Kidney epithelial cell (primary cell): ENCODE measurements around the gene RPL41. TPM values are rescaled to one million over a fixed set of nuclear protein-coding genes. Genes with fewer than 3 reads are reported as not detected.

Source experiments
- DNase-seq: peaks from one replicate; pipeline ENCODE4 v3.0.0-alpha.2; 2010; ENCODE audit warnings: low read depth
- H3K27me3 ChIP-seq: 2 replicates; pipeline ENCODE4 v1.6.0; 2011; ENCODE audit warnings: low read length; ENCODE audit not compliant: control insufficient read depth, insufficient read depth
- H3K36me3 ChIP-seq: 2 replicates; pipeline ENCODE4 v1.5.1; 2011; ENCODE audit warnings: low read length; ENCODE audit not compliant: control insufficient read depth, insufficient read depth
- H3K4me3 ChIP-seq: 2 replicates; pipeline ENCODE4 v1.5.1; 2011; ENCODE audit warnings: low read depth, mild to moderate bottlenecking, control low read depth, low read length
- CTCF ChIP-seq: IDR thresholded peaks from 2 replicates; pipeline ENCODE4 v1.5.1; 2011; ENCODE audit warnings: mild to moderate bottlenecking, moderate library complexity, low read length, control low read depth, inconsistent platforms; ENCODE audit not compliant: insufficient read depth, poor library complexity, severe bottlenecking
- total RNA-seq: library from RNA; depleted of rRNA; stranded (reverse); fragments of >200 nt; gene quantifications from 2 replicates; pipeline ENCODE4 v1.2.3, GENCODE V29; 2015

RPL41 gene
- total RNA-seq, 1 donor from 2014 or later: 2,735 TPM

- Histone ChIP-seq H3K36me3 (peaks cover 4% of the 10 kb centered on the region), H3K27me3 (no peaks in the 10 kb centered on the region), H3K4me3 (no peak overlapping the region)
- TF ChIP-seq CTCF: no peak
- no peak for DNase-seq
These were observed 21.6 kb downstream of the RPL41 start for GRCh38 chr12:56137853-56138571.

GRCh38 chr12:56141946-56142784 is 25.7 kb downstream of the RPL41 start:
- peaks cover 7% of the 10 kb centered on the region for H3K36me3 ChIP-seq
- no peaks in the 10 kb centered on the region for H3K27me3 ChIP-seq
- DNase-seq: no peak
- no peak overlapping the region for H3K4me3 ChIP-seq
- TF ChIP-seq CTCF: no peak

GRCh38 chr12:56143217-56143616 is 26.8 kb downstream of the RPL41 start:
- TF ChIP-seq CTCF: no peak
- no peak overlapping the region for H3K4me3 ChIP-seq
- H3K36me3 ChIP-seq: peaks cover 7% of the 10 kb centered on the region
- no peak for DNase-seq
- no peaks in the 10 kb centered on the region for H3K27me3 ChIP-seq

GRCh38 chr12:56143870-56144269 is 27.4 kb downstream of the RPL41 start:
- no peak for TF ChIP-seq CTCF
- no peak for DNase-seq

GRCh38 chr12:56145217-56145616 is 28.8 kb downstream of the RPL41 start:
- DNase-seq: no peak
- H3K27me3 ChIP-seq: no peaks in the 10 kb centered on the region
- H3K36me3 ChIP-seq: peaks cover 7% of the 10 kb centered on the region
- TF ChIP-seq CTCF: no peak
- H3K4me3 ChIP-seq: no peak overlapping the region

More at GRCh38 chr12:56143870-56144269, 27.4 kb downstream of the RPL41 start:
- no peak overlapping the region for H3K4me3 ChIP-seq
- no peaks in the 10 kb centered on the region for H3K27me3 ChIP-seq
- peaks cover 7% of the 10 kb centered on the region for H3K36me3 ChIP-seq
